GM19438 (cell line): ENCODE data around the gene RPL18A.

Experiments used
- ATAC-seq: cut with Tn5 transposase; IDR thresholded peaks from one replicate; pipeline ENCODE4 v1.9.1; 2021; ENCODE audit warnings: low read depth; ENCODE audit not compliant: unreplicated experiment

The RPL18A gene

GRCh38 chr19:17841810-17842662, 17.7 kb upstream of the RPL18A start:
- ATAC-seq: no peak

- ATAC-seq: no peak
These were observed 16.9 kb upstream of the RPL18A start for GRCh38 chr19:17842663-17843291.

- no peak for ATAC-seq
These were observed 16.4 kb upstream of the RPL18A start for GRCh38 chr19:17843292-17843827.

GRCh38 chr19:17843908-17844490, 15.7 kb upstream of the RPL18A start:
- no peak for ATAC-seq

- ATAC-seq: no peak
These were observed 13.6 kb upstream of the RPL18A start for GRCh38 chr19:17846146-17846545.

GRCh38 chr19:17847538-17848366, 12.0 kb upstream of the RPL18A start, which contains the start of gene JAK3:
TSS of gene JAK3 (minus strand) at chr19:17847982. CDS start at chr19:17844417, 3,565 bp downstream.
- ATAC-seq: peak; percentile 60

- ATAC-seq: no peak
These were observed 11.0 kb upstream of the RPL18A start for GRCh38 chr19:17848595-17849292.

- no peak for ATAC-seq
These were observed 5.6 kb upstream of the RPL18A start for GRCh38 chr19:17854061-17854460.

GRCh38 chr19:17855280-17856152, 4.2 kb upstream of the RPL18A start:
- ATAC-seq: no peak

GRCh38 chr19:17860331-17860992, 752 bp downstream of the RPL18A start:
- ATAC-seq: no peak

- no peak for ATAC-seq
These were observed 1.3 kb downstream of the RPL18A start for GRCh38 chr19:17860993-17861360.

- no peak for ATAC-seq
These were observed 2.1 kb downstream of the RPL18A start for GRCh38 chr19:17861542-17862402.

GRCh38 chr19:17862711-17863519, 3.2 kb downstream of the RPL18A start:
- ATAC-seq: no peak

GRCh38 chr19:17863520-17864182, 3.9 kb downstream of the RPL18A start:
- no peak for ATAC-seq

GRCh38 chr19:17865364-17866311, 5.9 kb downstream of the RPL18A start:
- no peak for ATAC-seq
